ENCODE data around the gene ATP6V1C2. TPM values are rescaled to one million over a fixed set of nuclear protein-coding genes. Genes with fewer than 3 reads are reported as not detected.

ATP6V1C2 gene
- total RNA-seq, 1 experiment from 2014 or later: 2.0 TPM

DNA sequence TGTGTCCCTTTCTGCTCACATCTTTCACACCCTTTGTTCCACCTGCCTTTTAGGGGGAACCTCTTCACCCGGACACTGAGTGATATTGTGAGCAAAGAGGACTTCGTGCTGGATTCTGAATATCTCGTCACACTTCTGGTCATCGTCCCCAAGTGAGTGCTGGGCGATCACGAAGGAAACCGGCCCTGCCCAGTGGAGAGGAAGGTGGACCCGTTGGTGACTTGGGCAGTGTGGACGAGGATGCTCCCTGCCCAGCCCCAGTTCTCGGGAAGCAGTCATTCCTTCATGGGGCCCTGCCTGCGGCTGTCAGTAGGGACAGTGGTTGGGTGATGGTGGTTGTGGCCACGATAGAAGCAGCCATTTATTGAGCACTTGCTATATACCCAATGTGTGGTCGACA lies 50.4 kb downstream of the ATP6V1C2 start:
- Histone ChIP-seq H3K4me2 (ENCODE audit: low read length) (no peak overlapping the region), H3K4me1 (ENCODE audit: control insufficient read depth in 1 of 2, insufficient read depth in 2 of 2, low read length in 2 of 2) (peaks cover 0 to 6% of the 10 kb centered on the region in 2 experiments; a peak in 1 of 4 replicates), H3K27ac (ENCODE audit: low read depth, low read length) (no peak overlapping the region), H3K4me3 (replicated peaks in 1 of 2; ENCODE audit: low read depth in 1 of 2, low read length in 2 of 2) (no peak overlapping the region), H3K79me2 (ENCODE audit: insufficient read depth, low read length) (no peaks in the 10 kb centered on the region), H3K27me3 (ENCODE audit: insufficient read depth, low read length) (no peaks in the 10 kb centered on the region), H3K36me3 (ENCODE audit: control insufficient read depth in 1 of 2, insufficient read depth in 2 of 2, low read length in 2 of 2) (no peaks in the 10 kb centered on the region), H4K20me1 (ENCODE audit: insufficient read depth) (no peaks in the 10 kb centered on the region), H3K9me3 (ENCODE audit: control insufficient read depth in 1 of 2, insufficient read depth in 1 of 2, low read depth in 1 of 2, low read length in 2 of 2) (no peaks in the 10 kb centered on the region), H2AFZ (ENCODE audit: low read depth, low read length, poor library complexity, severe bottlenecking) (no peak overlapping the region), H3K9me2 (ENCODE audit: insufficient read depth) (no peaks in the 10 kb centered on the region), H3K9ac (ENCODE audit: low read length) (no peak overlapping the region)
- TF ChIP-seq FOSL1 (IDR thresholded peaks at IDR 0.05; ENCODE audit: low read depth): no peak
- no TSS peak for BruUV-seq (replicated peaks)
- no peak for DNase-seq (ENCODE audit: low read depth, low spot score)
- POLR2A ChIA-PET: no interaction called here
- ATAC-seq: no peak
- RAD21 ChIA-PET (ENCODE audit: low non-redundant PET in 1 of 2, low total read pairs in 2 of 2, uncharacterized antibody in 2 of 2, unreplicated experiment in 2 of 2): no interaction called here
- intact Hi-C loops (cut with micrococcal nuclease): no loop called here
- CTCF ChIA-PET: no interaction called here

DNA sequence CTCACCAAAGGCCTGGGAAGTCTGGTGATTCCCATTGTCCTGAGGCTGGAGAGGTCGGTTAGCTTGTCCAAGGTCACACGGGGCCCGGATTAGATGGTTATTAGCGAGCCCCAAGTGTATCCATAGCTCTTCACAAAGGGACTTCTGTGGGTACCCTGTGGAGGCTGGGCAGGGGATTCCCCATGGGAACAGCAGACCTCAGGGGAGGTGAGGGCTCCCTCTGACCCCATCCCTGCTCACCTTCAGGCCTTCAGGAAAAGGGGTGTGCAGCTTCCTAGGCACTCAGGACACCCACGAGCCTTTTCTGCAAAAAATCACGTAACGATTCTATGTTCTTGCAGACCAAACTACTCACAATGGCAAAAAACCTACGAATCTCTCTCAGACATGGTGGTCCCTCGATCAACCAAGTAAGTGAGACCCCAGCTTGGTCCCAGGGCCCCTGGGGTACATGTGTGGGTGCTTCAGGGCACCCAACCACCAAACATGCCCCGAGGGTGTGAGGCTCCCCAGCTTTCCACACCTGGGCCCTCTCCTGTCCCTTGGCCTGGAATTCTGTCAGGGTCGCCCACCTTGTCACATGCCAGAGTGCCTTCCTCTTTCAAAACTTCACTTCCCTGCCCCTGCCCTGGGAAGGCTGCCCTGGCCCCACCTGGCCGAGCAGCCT lies 50.9 kb downstream of the ATP6V1C2 start:
- DNase-seq (ENCODE audit: low read depth, low spot score) (no peak), ATAC-seq (no peak)
- Histone ChIP-seq H3K79me2 (ENCODE audit: insufficient read depth, low read length) (no peaks in the 10 kb centered on the region), H3K4me1 (ENCODE audit: control insufficient read depth in 1 of 2, insufficient read depth in 2 of 2, low read length in 2 of 2) (peaks cover 0 to 6% of the 10 kb centered on the region in 2 experiments; a peak in 1 of 4 replicates), H3K4me3 (replicated peaks in 1 of 2; ENCODE audit: low read depth in 1 of 2, low read length in 2 of 2) (no peak overlapping the region), H2AFZ (ENCODE audit: low read depth, low read length, poor library complexity, severe bottlenecking) (no peak overlapping the region), H3K9me2 (ENCODE audit: insufficient read depth) (no peaks in the 10 kb centered on the region), H3K4me2 (ENCODE audit: low read length) (no peak overlapping the region), H3K9me3 (ENCODE audit: control insufficient read depth in 1 of 2, insufficient read depth in 1 of 2, low read depth in 1 of 2, low read length in 2 of 2) (no peaks in the 10 kb centered on the region), H3K36me3 (ENCODE audit: control insufficient read depth in 1 of 2, insufficient read depth in 2 of 2, low read length in 2 of 2) (no peaks in the 10 kb centered on the region), H3K27me3 (ENCODE audit: insufficient read depth, low read length) (no peaks in the 10 kb centered on the region), H3K27ac (ENCODE audit: low read depth, low read length) (no peak overlapping the region), H3K9ac (ENCODE audit: low read length) (no peak overlapping the region), H4K20me1 (ENCODE audit: insufficient read depth) (no peaks in the 10 kb centered on the region)
- ChIA-PET POLR2A (no interaction called here), RAD21 (ENCODE audit: low non-redundant PET in 1 of 2, low total read pairs in 2 of 2, uncharacterized antibody in 2 of 2, unreplicated experiment in 2 of 2) (no interaction called here), CTCF (no interaction called here)
- BruUV-seq (replicated peaks): no TSS peak
- TF ChIP-seq ZNF274 (IDR thresholded peaks at IDR 0.05; ENCODE audit: low read depth, low read length) (no peak), CEBPB (IDR thresholded peaks at IDR 0.05; ENCODE audit: low read depth) (no peak), JUND (IDR thresholded peaks at IDR 0.05) (no peak)
- intact Hi-C loops (cut with micrococcal nuclease): no loop called here

Data from HCT116 (cell line).